GM19099 (cell line): ENCODE data around the gene TSPAN15.

Experiments
- POLR2A ChIP-seq: IDR thresholded peaks from 3 replicates; pipeline ENCODE4 v1.6.1; 2011; ENCODE audit warnings: low read depth; ENCODE audit not compliant: insufficient read length; ENCODE audit errors: extremely low read depth

TSPAN15 gene

DNA sequence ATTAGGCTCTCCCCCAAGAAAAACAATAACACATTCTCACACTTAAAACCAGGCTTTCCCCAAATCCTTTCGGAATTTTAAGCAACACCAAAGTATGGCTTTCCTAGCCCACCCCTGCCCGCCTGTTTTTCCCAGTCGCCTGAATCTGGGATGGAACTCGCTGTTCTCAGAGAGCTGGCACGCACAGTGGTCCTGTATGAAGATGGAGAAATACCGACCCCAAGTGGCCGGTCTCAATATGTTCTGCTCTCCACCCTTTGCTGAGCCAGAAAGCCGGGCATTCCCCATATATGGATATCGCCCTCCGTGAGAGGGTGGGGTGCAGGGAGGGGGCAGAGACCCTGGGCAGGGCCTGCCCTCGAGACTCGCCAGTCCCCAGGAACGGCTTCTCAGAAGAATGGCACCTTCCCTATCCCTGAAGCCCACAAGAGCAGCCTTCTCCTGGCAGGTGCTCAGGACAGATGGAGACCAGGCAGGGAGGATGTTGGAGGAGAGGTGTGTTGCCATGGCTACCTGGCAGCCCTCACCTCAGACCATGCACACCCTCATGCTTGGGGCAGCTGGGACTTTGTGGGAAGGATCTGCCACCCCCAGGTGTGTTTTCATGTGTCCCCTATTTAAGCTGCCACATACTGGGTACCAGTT, 37.9 kb upstream of the TSPAN15 start:
- TF ChIP-seq POLR2A, result no peak

DNA sequence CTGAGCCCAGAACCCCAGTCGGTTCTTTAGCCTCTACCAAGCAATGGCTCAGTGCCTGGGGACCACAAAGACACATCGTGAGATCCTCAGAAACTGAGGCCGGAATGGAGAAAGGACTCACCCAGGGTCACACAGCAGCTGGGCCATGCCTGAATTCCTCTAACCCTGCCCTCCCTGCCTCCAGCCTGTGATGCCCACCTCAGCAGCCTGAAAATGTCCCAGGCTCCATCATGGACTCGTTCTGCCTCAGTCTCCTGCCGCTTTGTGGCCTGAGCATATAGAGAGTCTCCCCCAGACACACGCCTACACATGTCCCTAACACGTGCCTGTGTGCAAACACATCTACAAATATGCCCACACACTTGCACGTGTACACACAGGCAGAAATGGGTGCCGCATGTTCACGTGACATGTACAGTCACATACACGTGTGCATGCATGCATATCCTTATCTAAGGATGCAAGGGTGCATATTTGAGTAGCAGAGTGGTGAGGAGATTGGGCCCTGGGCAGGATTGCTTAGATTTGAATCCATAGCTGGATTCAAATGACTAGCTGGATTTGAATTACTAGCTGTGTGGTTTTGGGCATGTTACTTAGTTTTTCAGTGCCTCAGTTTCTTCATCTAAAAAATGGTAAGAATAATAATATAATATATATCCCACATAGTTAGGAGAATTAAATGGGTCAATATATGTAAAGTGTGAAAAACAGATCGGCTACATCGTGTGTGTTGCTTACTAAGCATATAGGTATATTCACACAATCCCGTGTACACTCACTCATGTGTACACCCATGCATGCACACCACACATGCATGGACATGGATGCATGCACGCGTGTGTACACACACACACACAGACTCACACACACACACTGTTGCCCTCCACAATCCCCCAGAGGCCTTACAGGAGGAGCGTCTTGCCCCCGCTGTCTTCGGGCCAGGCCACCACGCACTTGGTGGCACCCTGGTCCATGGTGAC, 36.9 kb upstream of the TSPAN15 start:
- TF ChIP-seq POLR2A, result no peak

DNA sequence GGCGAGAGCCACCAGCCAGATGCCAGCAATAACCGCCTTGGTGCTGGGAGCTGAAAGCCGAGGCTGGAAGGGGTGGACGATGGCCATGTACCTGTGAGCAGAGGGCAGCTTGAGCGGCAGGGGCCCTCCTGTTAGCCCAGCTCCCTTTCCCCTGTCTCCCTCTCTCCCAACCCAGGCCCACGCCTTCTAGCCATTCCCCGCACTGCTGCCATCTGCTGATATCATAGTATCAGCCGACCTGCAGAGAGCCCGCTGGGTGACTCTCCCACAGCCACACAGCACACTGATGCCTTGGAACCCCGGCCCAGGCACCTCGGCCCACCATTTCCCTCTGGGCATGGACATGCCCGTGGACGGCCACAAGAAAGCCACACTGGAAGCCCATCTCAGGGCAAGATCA, 36.2 kb upstream of the TSPAN15 start:
- TF ChIP-seq POLR2A, result no peak

DNA sequence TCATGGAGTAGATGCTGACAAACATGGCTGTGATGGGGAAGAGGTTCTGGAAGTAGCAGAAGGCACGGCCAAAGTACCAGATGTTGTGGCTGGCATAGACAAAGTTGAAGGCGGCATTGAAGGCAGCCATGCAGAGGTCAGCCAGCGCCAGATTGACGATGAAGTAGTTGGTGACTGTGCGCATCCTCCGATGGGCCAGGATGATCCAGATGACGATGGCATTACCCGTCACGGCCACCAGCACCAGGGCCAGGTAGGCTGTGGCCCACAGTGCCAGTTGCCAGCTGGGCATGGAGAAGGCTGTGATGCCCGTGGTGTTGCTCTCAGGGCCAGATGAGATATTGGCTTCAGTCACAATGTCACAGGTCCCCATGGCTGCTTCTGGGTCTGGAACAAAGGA, 35.3 kb upstream of the TSPAN15 start:
- no peak for TF ChIP-seq POLR2A

DNA sequence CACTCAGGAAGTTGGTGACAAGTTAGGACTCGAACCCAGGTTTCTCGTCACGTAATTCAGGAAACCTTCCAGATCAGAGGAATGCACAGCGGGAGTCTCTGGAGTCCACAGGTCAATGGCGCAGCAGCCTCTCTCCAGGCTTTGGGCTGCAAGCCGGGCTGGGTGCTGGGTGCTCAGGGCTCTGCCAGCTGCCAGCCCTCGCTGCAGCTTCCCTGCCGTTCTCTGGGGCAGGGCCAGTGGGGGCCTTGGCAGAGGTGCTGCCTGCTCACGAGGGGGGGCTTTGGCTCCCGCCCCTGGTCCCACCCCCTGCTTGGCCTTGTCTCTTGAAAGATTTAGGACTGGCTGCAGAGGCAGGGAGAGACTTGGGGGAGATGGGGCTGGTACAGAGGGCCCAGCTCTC, 34.6 kb upstream of the TSPAN15 start, which contains the start of gene TACR2:
TACR2 (minus strand) TSS at position 224 of the 400 bp plus-strand sequence. CDS start 595 bp downstream, outside the sequence.
- TF ChIP-seq POLR2A, result no peak

DNA sequence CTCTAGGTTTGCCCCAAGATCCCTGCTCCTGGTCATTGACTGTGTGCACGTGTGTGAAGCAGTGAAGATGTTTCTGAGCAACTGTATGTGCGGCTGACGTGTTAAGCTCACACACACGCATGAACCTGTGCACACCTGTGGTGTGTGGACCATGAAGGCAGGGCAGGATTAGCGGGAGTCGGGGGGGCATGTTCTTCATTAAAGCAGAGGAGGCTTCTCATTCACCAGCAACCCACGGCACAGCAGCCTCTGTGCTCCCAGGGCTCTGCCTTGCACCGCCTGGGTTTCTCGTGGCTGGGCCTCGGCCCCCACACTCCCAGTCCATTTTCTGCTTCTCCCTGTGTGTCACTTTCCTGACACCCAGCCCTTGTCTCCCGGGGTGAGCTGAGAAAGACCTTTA, 33.7 kb upstream of the TSPAN15 start:
- TF ChIP-seq POLR2A, result no peak

DNA sequence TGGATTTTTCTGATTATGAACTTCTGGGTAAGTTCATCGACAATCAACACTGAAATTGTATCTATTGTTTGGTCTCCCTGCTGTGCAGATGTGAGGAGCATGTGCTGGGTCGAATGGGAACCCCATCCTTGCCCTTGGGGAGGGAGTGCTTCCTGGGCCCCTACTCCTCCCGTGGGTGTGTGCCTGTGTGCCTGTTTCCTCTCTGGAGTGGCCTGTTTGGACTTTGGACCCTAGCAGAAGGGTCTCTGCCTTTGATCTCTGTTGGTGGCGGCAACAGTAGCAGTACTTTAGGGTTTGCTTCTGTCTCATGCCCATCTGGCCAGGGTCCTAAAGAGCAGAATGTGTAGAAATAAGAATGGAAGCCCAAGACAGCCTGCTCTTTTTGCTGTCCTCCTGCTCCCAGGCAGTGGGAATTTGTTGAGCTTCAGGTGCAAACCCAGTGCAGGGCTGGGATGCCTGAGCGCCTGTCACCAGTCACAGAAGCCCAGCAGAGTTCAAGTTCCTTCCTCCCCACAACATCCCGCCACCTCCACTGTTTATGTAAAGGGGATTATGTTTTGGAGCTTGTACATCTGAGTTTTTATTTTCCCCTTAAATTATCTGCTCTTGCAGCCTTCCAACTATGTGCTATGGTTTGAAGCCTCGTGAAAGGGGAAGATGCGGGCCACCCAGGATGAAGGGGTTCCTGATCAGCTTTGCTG, 33.1 kb upstream of the TSPAN15 start:
- TF ChIP-seq POLR2A, result no peak

DNA sequence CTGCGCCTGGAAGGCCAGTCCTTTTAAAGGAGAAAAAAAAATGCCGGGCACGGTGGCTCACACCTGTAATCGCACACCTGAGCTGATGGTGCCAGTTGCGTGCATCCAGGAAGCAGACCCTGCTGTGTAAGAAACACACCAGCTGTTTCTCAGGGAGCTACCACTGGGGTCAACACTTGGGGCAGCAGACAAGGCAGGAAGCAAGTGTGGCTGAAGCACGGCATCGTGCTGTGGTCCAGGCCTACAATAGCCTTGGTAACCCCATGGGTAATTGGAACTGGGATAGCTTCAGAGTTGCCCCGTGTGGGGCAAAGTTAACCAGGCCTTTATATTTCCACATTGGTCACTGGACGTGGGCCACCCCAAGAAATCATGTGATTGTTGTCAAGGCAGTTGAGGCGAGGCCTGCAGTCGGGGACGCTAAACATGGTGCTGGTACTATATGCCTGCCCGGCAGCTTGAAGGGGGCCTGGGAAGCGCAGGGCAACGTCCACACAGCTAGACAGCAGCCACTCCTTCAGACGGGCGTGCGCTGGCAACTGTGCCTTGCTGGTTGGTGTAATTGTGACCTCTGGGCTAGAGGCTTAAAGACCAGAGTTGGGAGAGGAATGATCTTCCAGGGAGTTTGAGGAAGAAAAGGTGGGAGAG, 32.0 kb upstream of the TSPAN15 start:
- no peak for TF ChIP-seq POLR2A

DNA sequence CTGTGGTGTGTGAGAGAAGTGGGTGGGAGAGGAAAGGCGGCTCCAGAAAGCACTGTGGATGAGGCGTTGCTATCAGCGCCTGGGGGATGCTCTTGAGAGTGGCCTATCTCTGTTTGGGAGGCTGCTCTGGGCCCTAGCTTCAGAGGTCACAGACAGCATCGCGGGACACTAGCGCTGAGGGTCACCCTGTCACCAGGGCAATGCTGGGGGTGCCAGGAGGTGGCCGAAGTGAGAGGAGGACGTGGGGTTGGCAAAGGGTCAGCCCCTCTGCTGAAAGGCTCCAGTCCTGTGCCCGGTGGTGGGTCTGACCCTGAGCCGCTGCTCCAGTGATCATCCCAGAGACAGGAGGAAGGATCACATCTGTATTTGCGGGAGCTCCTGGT, 31.5 kb upstream of the TSPAN15 start:
- TF ChIP-seq POLR2A, result no peak

DNA sequence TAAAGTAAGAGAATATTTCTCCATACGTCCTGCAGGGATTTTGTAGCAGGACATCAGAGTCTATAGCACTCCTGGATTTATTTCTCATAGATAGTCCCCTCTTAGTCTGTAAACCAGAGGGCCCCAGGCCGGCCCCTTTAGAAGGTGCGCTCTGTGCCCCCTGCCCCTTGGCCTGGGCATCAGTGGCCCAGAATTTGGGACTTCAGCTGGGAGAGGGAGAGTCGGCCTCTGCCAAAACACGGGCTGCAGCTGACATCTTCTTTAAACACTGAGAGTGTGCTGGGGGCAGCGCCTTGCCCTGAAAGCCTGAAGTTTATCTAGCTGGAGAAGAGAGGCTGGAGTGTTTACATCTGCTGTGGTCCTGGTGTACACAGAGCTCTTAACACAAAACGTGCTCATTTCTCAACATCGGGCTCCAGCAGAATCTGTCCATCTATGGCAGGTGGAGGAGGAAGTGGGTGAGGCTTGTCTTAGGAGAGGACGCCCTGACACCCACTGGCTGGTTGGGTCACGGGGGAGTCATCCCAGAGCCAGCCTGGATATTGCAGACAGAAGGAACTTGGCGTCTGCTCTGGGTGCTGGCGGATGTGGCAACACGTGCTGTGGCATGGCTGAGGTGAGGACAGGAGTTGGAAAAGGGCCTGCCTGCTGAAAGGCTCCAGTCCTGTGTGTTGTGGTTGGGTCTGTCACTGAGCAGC, 29.5 kb upstream of the TSPAN15 start:
- no peak for TF ChIP-seq POLR2A

DNA sequence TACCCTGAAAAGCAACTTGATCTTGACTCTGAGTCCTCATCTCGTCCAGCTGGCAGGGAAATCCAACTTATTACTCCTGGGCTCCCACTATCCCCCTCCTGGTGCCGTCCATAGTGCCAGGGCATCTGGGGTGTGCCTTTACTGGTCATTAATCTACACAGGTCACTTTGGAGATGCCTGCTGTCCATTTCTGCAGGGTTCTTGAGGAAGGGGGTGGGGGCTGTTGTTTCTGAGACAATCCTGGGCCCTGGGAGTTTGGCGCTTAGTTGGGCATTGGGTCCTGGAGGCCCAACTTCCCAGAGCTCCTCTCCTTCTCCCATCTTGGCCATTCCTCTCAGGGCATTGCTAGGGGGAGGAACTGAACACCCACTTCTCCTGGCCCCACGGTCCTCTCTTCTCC, 28.6 kb upstream of the TSPAN15 start:
- no peak for TF ChIP-seq POLR2A

DNA sequence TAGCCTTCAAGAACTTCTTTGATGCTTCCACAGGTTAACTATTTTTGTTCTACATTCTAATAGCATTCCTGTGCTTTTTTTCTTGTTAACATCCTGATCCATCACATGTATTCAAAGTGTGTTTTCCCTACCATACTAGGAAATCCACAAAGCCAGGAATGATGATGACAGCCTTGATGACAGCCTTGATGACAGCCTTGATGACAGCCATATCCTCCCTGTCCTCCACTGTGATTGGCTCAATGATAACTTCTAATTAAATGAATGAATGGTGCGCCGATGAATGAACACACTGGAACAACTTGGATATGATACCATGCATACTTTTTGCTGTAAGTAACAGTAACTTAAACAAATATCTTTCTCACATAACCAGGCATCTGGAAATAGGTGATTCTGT, 26.2 kb upstream of the TSPAN15 start:
- TF ChIP-seq POLR2A, result no peak

DNA sequence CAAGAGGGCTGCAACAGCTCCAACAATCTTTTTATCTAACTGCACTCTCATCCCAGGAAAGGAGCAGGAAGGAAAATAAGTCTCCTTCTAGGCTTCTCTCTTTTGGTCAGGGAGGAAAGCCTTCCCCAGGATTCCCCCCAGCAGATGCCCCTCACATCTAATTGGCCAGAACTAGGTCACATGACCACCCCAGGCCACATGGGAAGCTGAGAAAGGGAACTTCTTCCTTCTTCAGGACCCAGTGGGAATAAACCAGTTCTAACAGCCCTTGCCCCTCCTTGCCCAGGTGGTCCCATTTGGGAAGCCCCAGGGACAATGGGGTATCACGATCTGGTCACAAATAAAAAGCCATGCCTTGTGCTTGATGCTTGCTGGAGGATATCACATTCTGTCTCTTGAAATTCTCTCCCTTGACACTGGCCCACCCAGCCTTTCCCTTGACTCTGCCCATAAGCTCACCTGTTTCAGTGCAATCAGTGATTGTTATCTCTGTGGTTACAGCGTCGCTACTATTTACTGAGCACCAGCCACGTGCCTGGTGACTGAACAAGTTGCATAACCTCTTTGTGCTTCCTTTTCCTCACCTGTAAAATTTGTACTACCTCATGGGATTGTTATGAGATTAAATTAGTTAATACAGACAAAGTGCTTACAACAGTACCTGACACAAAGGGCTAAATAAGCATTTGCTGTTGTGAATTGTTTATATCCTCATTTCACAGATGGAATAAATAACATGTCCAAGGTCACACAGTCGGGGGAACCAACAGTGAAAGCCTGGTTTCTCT, 25.6 kb upstream of the TSPAN15 start:
- no peak for TF ChIP-seq POLR2A

DNA sequence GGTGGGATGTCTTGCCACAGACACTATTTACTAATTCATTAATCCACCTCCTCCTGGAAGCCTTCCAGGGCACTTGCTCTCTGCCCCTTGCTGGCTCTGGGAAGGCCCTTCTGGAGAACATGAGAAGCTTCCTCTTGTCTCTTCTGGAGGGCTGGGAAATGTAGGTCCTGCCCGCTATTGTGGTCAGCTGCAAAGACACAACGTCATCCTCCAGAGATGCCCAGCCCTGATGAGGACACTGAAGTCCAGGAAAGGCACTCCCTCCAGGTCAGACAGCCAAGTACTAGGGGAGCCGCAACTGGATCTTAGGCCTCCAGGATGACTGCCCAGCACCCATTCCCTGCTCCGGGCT, 24.9 kb upstream of the TSPAN15 start:
- no peak for TF ChIP-seq POLR2A
